Coronary artery (tissue), 2 donors: ENCODE results near the gene FOXI1.

Experiments used
- DNase-seq: peaks from one replicate; pipeline ENCODE4 v3.0.0-alpha.2; 2017; ENCODE audit warnings: low spot score
- H3K27ac ChIP-seq, 2 donors: fragments of 200-600 bp; sonication (generic); one replicate each; pipeline ENCODE4 v1.5.1; 2016 to 2019
- H3K4me3 ChIP-seq: fragments of 200-600 bp; sonication (generic); 2 replicates; pipeline ENCODE4 v1.5.1; 2016; ENCODE audit warnings: mild to moderate bottlenecking, moderate library complexity
- CTCF ChIP-seq: fragments of 200-600 bp; sonication (generic); IDR thresholded peaks from one replicate; pipeline ENCODE4 v1.5.1; 2019; ENCODE audit warnings: antibody characterized with exemption

Gene FOXI1

DNA sequence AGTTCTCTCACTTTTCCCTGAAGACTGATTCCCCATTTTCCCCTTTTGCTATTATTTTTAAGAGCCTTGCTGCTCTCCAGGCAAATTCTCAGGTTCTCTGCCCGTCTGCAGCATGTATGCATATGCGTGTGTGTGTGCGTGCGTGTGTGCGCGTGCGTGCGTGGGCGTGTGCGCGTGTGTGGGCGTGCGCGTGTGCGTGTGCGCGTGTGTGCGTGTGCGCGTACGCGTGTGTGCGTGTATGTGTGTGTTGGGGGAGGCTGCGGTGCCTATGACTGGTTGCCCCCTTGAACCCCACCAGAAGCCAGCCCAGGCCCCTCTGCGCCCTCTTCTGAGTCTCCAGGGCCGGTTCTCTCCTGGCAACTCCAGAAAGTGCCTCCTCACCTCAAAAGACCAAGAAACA is 987 bp upstream of the FOXI1 start:
- TF ChIP-seq CTCF: no peak
- Histone ChIP-seq H3K4me3 (no peak overlapping the region), H3K27ac (no peak overlapping the region)
- peak; percentile 40 for DNase-seq

- Histone ChIP-seq H3K4me3 (no peak overlapping the region), H3K27ac (no peak overlapping the region)
- no peak for TF ChIP-seq CTCF
- peak; percentile 36 for DNase-seq
Observed at GRCh38 chr5:170107674-170108073, 2.0 kb downstream of the FOXI1 start.

DNA sequence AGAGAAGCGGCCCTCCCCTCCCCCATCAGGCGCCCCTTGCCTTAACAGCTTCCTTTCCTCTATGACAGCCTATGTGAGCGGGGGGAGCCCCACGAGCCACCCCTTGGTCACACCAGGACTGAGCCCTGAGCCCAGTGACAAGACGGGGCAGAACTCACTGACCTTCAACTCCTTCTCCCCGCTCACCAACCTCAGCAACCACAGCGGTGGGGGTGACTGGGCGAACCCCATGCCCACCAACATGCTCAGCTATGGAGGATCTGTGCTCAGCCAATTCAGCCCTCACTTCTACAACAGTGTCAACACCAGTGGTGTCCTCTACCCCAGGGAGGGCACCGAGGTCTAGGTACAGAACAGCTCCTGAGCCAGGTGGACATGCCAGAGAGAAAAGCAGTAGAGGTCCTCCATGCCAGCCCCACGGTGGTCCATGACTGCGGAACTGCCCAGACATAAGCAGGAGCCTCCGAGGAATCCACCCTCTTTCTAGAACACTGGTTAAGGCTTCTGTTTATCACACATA is 2.6 kb downstream of the FOXI1 start:
- DNase-seq: peak; percentile 40
- no peak for TF ChIP-seq CTCF
- H3K4me3 ChIP-seq: no peak overlapping the region
- no peak overlapping the region for H3K27ac ChIP-seq

DNA sequence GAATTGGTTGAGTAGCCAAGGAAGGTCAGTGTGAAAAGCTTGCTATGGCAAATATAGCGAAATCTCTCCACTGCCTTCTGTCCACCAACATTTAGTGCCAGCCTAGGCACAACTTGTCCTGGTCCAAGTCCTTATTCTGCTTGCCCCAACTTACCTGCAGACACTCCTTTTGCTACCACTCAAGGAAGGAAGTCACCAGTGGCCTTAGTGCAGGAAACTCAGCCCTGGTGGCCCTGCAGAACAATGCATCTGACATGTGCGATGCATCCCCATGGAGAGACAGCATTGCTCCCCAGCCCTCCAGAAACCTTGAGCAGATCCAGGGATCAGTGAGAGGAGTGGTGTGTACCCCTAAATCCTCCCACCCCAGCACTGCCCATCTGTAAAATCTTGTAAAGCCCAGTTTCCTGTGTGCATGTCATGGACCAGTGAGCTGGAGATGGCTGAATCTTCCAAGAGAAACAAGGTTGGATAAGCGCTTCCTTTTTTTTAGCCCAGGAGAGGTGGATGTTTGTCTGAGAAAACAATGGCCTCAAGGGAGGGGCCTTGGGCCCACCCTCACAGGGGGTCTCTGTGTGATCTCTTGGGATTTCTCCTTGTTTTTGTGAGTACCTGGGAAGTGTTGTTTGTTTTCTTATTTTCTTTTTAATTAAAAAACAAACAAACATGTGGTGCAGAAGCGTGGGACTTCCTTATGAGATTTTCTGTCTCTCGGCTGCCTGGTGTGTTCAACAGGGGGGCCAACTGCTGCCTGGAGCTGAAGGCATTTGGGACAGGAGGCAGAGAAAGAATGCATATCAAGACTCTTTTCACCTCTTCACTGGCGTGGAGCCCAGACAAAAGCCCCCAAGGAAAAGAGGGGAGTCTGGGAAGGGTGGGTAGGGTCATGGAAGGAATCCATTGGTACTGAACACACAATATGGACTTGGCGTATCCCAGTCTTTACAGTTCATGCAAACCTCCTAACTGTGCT is 3.6 kb downstream of the FOXI1 start:
- TF ChIP-seq CTCF: no peak
- H3K27ac ChIP-seq: no peak overlapping the region
- peak; percentile 31 for DNase-seq
- H3K4me3 ChIP-seq: no peak overlapping the region

DNA sequence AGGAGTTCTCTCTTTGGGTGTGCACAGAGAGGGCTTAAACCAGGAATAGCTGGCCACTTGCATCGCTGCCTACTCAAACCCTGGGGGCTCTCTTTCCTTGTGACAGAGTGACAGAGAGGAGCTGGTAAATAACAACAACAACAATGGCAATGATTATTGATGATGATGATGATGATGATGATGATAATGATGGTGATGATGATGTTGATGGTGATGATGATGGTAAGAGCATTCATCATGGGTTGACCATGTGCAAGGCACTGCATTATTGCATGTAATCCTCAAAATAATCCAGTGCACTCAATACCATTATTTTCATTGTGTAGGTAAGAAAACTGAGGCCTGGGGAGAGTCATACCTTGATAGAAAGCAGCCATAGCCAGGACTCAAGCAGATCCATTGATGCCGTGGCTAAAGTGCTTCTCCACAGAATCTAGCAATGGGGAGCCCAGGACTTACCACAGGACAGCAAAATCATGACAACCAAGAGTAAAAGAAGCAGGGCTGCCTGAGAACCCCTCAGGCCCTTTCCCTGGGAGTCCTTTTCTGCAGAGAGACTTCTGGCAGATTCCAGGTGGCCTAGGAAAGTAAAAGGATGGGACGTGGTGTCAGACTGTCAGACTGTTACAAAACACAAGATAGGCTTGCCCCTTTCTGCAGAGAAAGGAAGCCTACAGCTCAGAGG is 4.8 kb downstream of the FOXI1 start:
- Histone ChIP-seq H3K4me3 (no peak overlapping the region), H3K27ac (no peak overlapping the region)
- DNase-seq: peak; percentile 8
- TF ChIP-seq CTCF: no peak

GRCh38 chr5:170111088-170111785 is 5.5 kb downstream of the FOXI1 start:
- DNase-seq: peak; percentile 47
- TF ChIP-seq CTCF: no peak
- Histone ChIP-seq H3K4me3 (no peak overlapping the region), H3K27ac (no peak overlapping the region)
